SH-SY5Y (cell line): ENCODE measurements around the gene FKBP4.

Experiments used
- GATA2 ChIP-seq: IDR thresholded peaks from 2 replicates; pipeline ENCODE4 v1.6.1; 2011; ENCODE audit warnings: mild to moderate bottlenecking, low read depth, low read length
- GATA3 ChIP-seq: IDR thresholded peaks from 2 replicates; pipeline ENCODE4 v1.6.1; 2011; ENCODE audit warnings: low read depth, mild to moderate bottlenecking, low read length, moderate library complexity

DNA sequence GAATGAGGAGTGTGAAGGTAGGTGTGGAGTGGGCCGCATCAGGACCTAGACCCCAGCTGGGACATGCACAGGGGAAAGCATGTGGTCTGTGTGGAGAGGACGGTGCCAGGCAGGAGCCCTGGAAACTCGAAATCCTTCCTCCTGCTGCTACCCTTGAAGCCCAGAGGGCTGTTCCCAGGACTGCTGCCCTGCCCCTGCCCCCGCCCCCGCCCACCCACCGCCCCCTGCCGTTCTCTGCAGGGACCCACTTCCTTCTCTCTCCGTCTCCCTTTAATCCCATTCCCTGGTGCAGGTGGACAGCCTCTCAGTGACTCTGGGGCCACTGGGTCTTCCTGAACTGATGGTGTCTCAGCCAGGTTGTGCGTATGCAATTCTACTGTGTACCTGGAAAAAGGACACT is 25.7 kb downstream of the FKBP4 start:
- TF ChIP-seq GATA2 (no peak), GATA3 (no peak)
